VCaP (cell line): ENCODE data around the gene PNCK.
"Not testable (repeated sequence)": the region's sequence is repeated elsewhere in the genome, so short reads cannot be mapped to it uniquely, and the experiment has no call there.

ENCODE experiments used
- H3K27ac ChIP-seq: fragments of 450-650 bp; 2 replicates; pipeline ENCODE4 v1.5.1; 2017
- CTCF ChIP-seq: fragments of 450-650 bp; conservative IDR thresholded peaks from 2 replicates; pipeline ENCODE4 v1.5.1; 2017; ENCODE audit warnings: mild to moderate bottlenecking, moderate library complexity

The PNCK gene

GRCh38 chrX:153702336-153703035 is 28.9 kb upstream of the PNCK start:
- no peak overlapping the region for H3K27ac ChIP-seq
- TF ChIP-seq CTCF, result no peak

- H3K27ac ChIP-seq, result no peak overlapping the region
- TF ChIP-seq CTCF, result no peak
These were observed 28.1 kb upstream of the PNCK start for GRCh38 chrX:153701706-153702105.

GRCh38 chrX:153700967-153701366 is 27.4 kb upstream of the PNCK start:
- H3K27ac ChIP-seq, result no peak overlapping the region

GRCh38 chrX:153700376-153700945 is 26.8 kb upstream of the PNCK start:
- H3K27ac ChIP-seq, result no peak overlapping the region
- no peak for TF ChIP-seq CTCF

More at GRCh38 chrX:153700967-153701366, 27.4 kb upstream of the PNCK start:
- TF ChIP-seq CTCF, result no peak

GRCh38 chrX:153699784-153700371 is 26.3 kb upstream of the PNCK start:
- H3K27ac ChIP-seq, result not testable (repeated sequence)

- not testable (repeated sequence) for H3K27ac ChIP-seq
These were observed 25.7 kb upstream of the PNCK start for GRCh38 chrX:153699210-153699783.

- H3K27ac ChIP-seq, result no peak overlapping the region
These were observed 24.6 kb upstream of the PNCK start for GRCh38 chrX:153697924-153698865.

GRCh38 chrX:153696986-153697722 is 23.5 kb upstream of the PNCK start:
- not testable (repeated sequence) for H3K27ac ChIP-seq

More at GRCh38 chrX:153697924-153698865, 24.6 kb upstream of the PNCK start:
- no peak for TF ChIP-seq CTCF

GRCh38 chrX:153696538-153696937 is 22.9 kb upstream of the PNCK start:
- not testable (repeated sequence) for H3K27ac ChIP-seq
